H1 (cell line): ENCODE measurements around the gene MINDY3. TPM values are rescaled to one million over a fixed set of nuclear protein-coding genes. Genes with fewer than 3 reads are reported as not detected.

ENCODE experiments used
- ASH2L ChIP-seq: fragments of 200-600, 300-600 bp; sonication (generic); IDR thresholded peaks from one replicate; pipeline ENCODE4 v1.7.1; 2017; ENCODE audit warnings: low read length
- HDAC2 ChIP-seq, 2 experiments: fragments of 300-600 bp in 1 of 2; sonication (generic) in 1 of 2; IDR thresholded peaks; 2 replicates each; pipeline ENCODE4 v1.6.1; 2011 to 2012; ENCODE audit warnings: low read depth in 2 of 2, low read length in 2 of 2, mild to moderate bottlenecking in 2 of 2, moderate library complexity in 2 of 2, borderline replicate concordance in 1 of 2, inconsistent platforms in 1 of 2
- POU5F1 ChIP-seq: IDR thresholded peaks from 2 replicates; pipeline ENCODE4 v1.6.1; 2011; ENCODE audit warnings: low read depth, mild to moderate bottlenecking, low read length, moderate library complexity
- RNF2 ChIP-seq: fragments of 200-900, 300-1000 bp; sonication (generic); IDR thresholded peaks from 2 replicates; pipeline ENCODE4 v1.7.1; 2016; ENCODE audit warnings: borderline replicate concordance, low read depth, mild to moderate bottlenecking, antibody characterized with exemption, low read length; ENCODE audit not compliant: poor library complexity, severe bottlenecking; ENCODE audit errors: missing control alignments
- polyA plus RNA-seq, 7 experiments: library from polyadenylated mRNA; depleted of rRNA in 3 of 7; stranded (reverse) in 5 of 7; unstranded in 2 of 7; fragments of >200 nt in 5 of 7; fragments of 200-250 nt in 2 of 7; gene quantifications; 1 replicate in 5 of 7; 2 replicates in 1 of 7; 4 replicates in 1 of 7; pipeline versions ENCODE4 v1.2.1 to v1.2.3, GENCODE V29; 2011 to 2013; ENCODE audit warnings: missing spikeins in 2 of 7, mixed read lengths in 2 of 7
- total RNA-seq: library from RNA; stranded (reverse); fragmentation: NEBNext Ultra II Directional; extraction: Animal tissue kit (Norgen Biotek cat#: 25700); gene quantifications from 2 replicates; pipeline ENCODE4 v1.2.1, GENCODE V29; 2021

MINDY3 gene
- total and polyA plus RNA-seq, 2 of the 8 experiments (the other 6 are each of a cell fraction or from before 2014, with no cell fraction given), result 4.6 to 13.6 TPM

DNA sequence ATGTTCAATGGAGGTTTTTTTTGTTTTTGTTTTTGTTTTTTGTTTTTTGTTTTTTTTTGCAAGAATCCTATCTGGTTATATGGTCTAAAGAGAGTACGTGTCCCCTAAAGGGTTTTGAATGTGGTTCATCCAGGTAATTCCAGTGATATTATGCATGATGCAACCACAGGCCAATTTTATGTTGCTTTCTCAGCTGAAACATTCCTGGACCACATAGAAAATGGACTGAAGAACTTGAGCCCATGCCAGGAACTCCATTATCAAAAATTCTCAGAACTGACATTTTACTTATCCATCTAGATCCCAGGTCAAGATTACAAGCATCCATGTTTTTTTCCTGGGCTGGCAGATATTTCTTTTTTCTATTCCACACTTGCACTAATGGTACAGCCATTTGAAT is 11.5 kb upstream of the MINDY3 start (continued):
- TF ChIP-seq HDAC2 (IDR thresholded peaks at IDR 0.05; ENCODE audit: borderline replicate concordance in 1 of 2, low read depth in 2 of 2, low read length in 2 of 2) (no peak), RNF2 (no peak), ASH2L (no peak), POU5F1 (no peak)
- TF ChIP-seq, all 59 proteins: peak for 0
